NCI-H774 (cell line): ENCODE measurements around the gene WRAP53.

Experiments
- DNase-seq: peaks from one replicate; lab custom pipeline; 2025; lab: John Stamatoyannopoulos, UW

WRAP53 gene

DNA sequence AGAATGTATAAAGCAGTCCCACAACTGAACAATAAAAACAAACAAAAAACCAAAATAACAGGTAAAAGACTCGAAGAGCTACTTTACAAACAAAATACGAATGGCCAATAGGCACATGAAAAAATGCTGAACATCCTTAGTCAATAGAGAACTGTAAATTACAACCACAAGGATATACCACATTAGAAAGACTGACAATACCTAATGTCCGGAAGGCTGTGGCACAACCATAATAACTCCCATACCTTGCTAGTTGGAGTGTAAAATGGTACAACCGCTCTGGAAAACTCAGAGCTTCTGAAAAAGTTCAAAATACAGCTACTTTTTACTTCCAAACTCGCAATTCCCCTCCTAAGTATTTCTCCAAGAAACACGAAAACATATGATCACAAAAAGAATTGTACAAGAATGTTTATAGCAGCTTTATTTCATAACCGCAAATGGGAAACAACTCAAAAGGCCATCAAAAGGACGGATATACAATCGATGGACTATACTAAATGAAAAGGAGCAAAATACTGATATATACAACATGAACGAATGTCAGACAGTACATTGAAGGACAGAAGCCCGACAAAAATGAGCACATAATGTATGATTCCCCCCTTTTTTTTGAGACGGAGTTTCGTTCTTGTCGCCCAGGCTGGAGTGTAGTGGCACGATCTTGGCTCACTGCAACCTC lies 3.3 kb upstream of the WRAP53 start:
- DNase-seq, result no peak

GRCh38 chr17:7685533-7686221 lies 2.6 kb upstream of the WRAP53 start:
- peak; percentile 77 for DNase-seq

GRCh38 chr17:7686222-7687071 lies 1.8 kb upstream of the WRAP53 start:
- peak; percentile 63 for DNase-seq

DNA sequence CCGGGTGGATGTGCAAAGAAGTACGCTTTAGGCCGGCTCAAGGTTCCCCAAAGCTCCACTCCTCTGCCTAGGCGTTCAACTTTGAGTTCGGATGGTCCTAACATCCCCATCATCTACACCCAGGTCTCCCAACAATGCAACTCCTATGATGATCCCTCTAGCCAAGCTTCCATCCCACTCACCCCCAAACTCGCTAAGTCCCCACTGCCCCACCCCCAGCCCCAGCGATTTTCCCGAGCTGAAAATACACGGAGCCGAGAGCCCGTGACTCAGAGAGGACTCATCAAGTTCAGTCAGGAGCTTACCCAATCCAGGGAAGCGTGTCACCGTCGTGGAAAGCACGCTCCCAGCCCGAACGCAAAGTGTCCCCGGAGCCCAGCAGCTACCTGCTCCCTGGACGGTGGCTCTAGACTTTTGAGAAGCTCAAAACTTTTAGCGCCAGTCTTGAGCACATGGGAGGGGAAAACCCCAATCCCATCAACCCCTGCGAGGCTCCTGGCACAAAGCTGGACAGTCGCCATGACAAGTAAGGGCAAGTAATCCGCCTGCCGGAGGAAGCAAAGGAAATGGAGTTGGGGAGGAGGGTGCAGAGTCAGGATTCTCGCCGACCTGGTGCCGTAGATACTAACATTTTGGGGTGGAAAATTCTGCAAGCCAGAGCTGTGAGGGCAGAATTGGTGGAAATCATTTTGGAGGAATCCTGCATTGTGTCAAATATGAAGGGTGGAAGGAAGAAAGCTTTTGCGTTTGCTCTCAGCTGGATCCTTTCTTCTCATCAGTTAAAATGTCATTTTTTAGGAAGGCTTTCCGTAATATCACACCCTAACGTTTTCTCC lies 987 bp upstream of the WRAP53 start, which contains the start of gene TP53:
Gene TP53, minus strand, starts transcription at position 419 of the 836 bp plus-strand sequence. CDS start 10,896 bp downstream, outside the sequence.
- peak; percentile 60 for DNase-seq

- no peak for DNase-seq
Observed at GRCh38 chr17:7688808-7689316, 585 bp downstream of the WRAP53 start.

DNA sequence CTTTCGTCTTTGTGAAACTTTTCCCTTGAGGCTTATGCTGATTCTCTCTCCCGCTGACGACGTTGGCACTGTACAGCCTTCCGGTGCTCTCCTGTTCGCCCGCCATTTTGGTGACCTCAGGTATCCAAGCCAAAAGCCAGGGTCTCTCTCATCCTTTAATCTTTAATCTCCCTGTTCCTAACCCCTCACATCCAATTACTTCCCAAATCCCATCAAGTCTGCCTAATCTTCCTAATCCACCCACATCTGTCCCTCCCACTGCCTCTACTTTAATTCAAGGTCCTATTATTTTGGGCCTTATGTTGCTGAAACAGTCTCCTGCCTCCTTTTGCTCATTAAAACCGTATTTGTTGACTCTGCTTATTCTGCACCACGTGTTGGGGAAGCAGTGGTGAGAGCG lies 7.3 kb downstream of the WRAP53 start:
- DNase-seq, result no peak

GRCh38 chr17:7697828-7698588 lies 9.7 kb downstream of the WRAP53 start:
- DNase-seq, result no peak

GRCh38 chr17:7700510-7700909 lies 12.2 kb downstream of the WRAP53 start:
- no peak for DNase-seq

DNA sequence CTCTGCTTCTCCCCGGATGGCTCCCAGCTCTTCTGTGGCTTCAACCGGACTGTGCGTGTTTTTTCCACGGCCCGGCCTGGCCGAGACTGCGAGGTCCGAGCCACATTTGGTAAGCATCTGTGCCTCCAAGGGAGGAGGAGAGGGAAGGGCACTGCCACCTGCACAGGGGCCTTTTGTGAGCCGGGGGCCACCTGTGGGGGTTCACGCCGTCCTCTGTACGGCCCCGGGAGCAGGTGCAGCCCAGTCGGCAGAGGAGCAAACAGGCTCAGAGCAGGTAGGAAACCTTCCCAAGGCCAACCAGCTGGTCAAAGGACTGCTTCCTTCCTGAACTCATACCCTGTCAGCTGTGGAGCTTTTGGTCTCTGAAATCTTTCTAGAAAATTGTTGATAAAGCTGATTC lies 13.4 kb downstream of the WRAP53 start:
- no peak for DNase-seq

GRCh38 chr17:7702776-7703175 lies 14.5 kb downstream of the WRAP53 start:
- DNase-seq, result no peak

DNA sequence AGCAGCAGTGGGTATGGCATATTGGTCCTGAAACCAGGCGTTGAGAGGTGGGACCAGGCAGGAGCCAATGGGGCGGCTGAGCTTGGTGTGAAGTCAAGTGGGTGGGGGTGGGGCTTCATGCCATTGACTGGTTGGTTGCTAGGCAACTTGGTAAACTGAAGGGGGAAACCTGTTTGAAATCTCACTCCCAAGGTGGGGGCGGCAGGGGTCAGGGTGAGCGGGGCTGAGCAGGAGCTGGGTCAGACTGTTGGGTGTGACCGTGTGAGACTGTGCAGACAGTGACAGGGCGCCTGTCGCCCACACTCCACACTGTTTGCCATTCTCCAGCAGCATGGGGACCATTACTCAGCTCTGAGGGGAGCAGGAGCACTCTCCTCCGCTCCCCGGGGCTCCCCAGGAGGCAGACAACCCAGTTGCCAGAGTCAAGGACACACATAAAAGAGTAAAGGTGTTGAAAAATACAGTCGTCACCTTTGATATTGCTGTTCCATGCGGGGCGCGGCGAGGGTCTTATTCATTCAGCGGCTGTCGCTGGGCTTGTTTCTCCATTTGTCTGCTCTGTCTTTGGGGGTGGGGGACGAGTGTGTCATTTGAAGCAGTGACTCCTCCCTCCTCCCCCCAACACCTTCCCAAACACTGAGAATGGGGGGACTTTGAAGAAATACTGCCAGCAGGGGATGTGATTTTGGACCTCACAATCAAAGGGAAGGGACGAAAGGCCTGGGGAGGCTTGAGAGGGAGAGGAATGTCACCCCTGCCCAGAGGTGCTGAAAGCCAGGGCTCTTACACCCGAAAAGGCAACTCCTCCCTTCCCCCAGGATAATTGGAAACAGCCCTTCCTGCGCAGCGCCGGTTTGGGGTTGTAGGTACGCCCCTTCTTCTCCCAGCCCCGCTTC lies 15.6 kb downstream of the WRAP53 start:
- no peak for DNase-seq

GRCh38 chr17:7704601-7705268 lies 16.5 kb downstream of the WRAP53 start, which contains the start of gene EFNB3:
TSS of gene EFNB3 (plus strand) at chr17:7705202. CDS start at chr17:7705599, 397 bp downstream.
- DNase-seq, result no peak

- DNase-seq, result no peak
Observed at GRCh38 chr17:7705269-7706255, 17.3 kb downstream of the WRAP53 start.

DNA sequence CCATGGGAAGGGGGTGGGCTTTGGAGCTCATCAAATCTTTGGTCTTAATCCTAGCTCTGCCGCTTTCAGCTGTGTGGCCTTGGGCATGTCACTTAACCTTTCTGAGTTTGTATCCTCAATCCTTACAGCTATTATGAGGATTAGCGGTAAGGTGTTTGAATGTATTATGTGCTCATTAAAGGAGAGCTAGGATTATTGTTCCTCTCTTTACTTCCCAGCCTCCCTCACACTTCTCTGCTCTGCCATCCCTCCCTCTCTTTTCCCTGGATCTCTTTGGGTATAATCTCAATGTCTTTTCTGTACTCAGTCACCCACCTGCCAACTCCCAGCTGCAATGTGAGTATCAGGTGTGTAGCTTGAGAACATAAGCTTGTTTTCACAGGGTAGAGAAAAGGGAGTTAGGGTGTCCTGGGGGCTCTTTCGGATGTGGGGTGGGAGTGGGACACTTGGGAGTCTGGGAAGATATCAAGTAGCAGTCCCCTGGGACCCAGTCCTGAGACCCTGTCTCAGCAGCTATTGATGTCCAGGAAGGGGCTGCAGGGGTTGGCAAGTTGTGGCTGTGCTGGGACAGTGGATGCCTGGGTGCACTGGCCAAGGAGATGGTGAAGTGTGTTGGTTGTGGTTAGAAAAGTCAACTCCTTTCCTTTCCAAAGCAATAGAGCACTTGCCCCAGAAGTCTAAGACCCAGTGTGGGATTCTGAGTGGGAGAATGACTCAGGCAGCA lies 18.5 kb downstream of the WRAP53 start:
- no peak for DNase-seq

GRCh38 chr17:7707446-7707845 lies 19.2 kb downstream of the WRAP53 start:
- DNase-seq, result no peak

DNA sequence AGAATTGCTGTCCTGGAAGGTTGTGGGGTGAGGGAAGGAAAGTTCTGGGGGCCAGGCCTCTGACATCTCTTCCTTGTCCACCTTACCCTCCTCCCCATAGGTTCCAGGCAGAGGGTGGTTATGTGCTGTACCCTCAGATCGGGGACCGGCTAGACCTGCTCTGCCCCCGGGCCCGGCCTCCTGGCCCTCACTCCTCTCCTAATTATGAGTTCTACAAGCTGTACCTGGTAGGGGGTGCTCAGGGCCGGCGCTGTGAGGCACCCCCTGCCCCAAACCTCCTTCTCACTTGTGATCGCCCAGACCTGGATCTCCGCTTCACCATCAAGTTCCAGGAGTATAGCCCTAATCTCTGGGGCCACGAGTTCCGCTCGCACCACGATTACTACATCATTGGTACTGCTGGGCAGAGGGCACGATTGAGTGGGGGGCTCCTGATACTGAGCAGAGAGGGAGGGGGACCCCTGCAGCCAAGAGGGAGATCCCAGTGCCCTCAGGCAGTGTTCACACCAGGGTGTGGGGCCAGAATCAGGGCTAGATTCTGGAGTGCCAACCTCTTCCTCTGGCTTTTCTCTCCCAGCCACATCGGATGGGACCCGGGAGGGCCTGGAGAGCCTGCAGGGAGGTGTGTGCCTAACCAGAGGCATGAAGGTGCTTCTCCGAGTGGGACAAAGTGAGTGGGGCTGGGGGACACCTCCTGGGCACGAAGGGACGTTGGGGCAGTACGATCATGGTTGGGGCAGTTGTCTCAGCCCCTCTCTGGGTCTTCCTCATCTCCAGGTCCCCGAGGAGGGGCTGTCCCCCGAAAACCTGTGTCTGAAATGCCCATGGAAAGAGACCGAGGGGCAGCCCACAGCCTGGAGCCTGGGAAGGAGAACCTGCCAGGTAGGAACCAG lies 19.8 kb downstream of the WRAP53 start:
- DNase-seq, result no peak
